HG02840 (cell line): ENCODE data around the gene VASP.

Source experiments
- ATAC-seq: cut with Tn5 transposase; IDR thresholded peaks from one replicate; pipeline ENCODE4 v1.9.1; 2021; ENCODE audit warnings: mild to moderate bottlenecking, moderate library complexity, moderate number of reproducible peaks; ENCODE audit not compliant: unreplicated experiment, low FRiP score

Gene VASP

DNA sequence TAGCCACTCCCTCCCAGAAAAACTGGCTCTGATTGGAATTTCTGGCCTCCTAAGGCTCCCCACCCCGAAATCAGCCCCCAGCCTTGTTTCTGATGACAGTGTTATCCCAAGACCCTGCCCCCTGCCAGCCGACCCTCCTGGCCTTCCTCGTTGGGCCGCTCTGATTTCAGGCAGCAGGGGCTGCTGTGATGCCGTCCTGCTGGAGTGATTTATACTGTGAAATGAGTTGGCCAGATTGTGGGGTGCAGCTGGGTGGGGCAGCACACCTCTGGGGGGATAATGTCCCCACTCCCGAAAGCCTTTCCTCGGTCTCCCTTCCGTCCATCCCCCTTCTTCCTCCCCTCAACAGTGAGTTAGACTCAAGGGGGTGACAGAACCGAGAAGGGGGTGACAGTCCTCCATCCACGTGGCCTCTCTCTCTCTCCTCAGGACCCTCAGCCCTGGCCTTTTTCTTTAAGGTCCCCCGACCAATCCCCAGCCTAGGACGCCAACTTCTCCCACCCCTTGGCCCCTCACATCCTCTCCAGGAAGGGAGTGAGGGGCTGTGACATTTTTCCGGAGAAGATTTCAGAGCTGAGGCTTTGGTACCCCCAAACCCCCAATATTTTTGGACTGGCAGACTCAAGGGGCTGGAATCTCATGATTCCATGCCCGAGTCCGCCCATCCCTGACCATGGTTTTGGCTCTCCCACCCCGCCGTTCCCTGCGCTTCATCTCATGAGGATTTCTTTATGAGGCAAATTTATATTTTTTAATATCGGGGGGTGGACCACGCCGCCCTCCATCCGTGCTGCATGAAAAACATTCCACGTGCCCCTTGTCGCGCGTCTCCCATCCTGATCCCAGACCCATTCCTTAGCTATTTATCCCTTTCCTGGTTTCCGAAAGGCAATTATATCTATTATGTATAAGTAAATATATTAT is 33.3 kb upstream of the VASP start:
- ATAC-seq: no peak

DNA sequence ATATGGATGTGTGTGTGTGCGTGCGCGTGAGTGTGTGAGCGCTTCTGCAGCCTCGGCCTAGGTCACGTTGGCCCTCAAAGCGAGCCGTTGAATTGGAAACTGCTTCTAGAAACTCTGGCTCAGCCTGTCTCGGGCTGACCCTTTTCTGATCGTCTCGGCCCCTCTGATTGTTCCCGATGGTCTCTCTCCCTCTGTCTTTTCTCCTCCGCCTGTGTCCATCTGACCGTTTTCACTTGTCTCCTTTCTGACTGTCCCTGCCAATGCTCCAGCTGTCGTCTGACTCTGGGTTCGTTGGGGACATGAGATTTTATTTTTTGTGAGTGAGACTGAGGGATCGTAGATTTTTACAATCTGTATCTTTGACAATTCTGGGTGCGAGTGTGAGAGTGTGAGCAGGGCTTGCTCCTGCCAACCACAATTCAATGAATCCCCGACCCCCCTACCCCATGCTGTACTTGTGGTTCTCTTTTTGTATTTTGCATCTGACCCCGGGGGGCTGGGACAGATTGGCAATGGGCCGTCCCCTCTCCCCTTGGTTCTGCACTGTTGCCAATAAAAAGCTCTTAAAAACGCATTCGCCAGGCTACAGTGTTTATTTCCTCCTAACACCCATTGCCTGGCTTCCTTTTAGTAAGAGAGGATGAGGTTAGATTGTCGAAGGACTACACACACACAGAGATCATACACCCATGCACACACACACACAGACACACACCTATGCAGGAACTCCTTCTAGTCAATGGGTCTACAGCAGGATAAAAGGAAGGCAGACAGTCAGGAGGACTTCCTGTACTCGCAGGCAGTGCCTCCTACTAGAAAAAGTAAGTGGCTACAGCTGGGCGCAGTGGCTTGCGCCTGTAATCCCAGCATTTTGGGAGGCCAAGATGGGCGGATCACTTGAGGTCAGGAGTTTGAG is 32.4 kb upstream of the VASP start:
- ATAC-seq: no peak

DNA sequence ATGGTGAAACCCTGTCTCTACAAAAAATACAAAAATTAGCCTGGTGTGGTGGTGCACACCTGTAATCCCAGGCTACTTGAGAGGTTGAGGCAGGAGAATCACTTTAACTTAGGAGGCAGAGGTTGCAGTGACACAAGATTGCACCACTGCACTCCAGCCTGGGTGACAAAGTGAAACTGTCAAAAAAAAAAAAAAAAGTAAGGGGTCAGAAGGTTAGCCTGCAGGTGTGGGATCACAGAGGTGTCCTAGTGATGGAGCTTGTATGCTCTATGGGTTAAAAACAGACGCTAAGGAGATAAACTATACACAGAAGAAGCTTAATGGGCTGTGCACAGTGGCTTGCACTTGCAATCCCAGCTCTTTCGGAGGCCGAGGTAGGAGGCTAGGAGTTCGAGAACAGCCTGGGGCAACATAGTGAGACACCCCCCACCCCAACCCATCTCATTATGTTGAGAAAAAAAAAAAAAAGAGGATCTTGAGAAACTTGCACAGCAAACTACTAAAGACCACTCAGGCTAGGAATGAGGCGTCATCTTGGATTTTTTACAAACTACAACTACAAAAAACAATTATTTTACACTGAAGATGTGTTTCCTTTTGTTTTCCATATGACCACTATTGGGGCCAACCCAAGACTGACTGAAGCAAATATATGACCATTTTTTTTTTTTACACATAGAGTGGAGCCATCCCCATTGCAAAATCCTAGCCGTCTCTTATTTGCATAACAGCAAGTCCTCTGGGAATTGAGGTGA is 31.6 kb upstream of the VASP start:
- no peak for ATAC-seq

DNA sequence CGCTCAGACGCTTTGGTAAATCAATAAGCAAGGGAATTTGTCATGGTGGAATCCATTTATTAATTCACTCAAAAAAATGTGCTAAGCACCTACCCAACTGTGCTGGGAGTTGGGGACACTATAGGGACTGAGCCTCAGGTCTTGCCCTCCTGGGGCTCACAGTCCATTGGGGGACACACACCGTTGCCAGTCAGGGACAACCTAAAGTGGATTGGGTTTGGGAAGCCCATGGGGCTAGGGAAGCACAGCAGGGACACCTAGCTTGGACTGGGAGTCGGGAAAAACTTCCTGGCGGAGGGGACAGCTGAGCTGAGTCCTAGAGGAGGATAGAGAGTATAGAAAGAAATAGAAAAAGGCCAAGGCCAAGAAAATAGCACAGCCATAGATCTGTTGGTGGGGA is 31.0 kb upstream of the VASP start:
- no peak for ATAC-seq

DNA sequence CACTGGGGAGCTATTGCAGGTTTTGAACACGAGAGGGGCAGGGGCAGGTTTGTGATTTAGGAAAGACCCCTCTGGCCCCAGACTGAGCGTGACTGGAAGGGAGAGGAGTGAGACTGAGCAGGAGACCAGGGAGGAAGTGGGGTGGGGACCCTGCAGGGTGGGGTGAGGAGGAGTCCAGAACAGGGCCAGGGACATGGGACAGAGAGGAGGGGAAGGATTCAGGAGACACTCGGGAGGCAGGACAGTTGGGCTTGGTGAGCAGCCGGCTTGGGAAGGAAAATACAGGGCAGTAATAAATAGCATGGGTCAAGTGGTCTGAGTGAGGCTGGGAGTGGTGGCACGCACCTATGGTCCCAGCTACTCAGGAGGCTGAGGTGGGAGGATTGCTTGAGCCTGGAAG is 30.1 kb upstream of the VASP start:
- no peak for ATAC-seq

DNA sequence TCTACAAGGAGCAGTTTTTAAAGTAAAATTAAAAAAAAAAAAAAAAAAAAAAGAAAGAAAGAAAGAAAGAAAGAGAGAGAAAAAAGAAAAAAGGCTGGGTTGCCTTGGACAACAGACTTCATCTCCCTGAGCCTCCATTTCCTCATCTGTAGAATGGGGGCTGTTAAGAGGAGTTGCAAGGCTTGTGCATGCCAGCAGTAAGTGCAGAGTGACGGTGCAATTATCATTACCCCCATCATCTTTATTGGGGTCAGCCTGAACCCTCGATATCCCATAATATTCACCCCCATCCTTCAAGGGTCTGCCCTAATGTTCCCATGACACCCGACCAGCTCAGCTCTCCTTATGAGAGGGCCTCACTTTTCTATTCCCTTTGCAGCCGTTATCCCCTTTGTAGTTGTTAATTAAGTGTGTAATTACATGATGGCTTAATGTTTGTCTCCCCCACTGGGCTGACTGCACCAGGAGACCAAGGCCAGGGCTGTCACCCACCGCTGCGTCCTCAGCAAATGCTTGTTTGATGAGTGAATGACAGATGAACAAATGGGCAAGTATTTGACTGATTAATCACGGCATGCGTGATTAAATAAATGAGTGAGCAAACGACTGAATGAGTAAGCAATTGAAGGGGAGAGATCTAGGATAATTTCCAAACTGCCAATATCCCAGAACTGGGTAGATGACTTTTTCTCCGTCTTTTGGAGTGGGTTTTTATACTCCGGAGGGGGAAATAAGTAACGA is 29.4 kb upstream of the VASP start:
- ATAC-seq: no peak

DNA sequence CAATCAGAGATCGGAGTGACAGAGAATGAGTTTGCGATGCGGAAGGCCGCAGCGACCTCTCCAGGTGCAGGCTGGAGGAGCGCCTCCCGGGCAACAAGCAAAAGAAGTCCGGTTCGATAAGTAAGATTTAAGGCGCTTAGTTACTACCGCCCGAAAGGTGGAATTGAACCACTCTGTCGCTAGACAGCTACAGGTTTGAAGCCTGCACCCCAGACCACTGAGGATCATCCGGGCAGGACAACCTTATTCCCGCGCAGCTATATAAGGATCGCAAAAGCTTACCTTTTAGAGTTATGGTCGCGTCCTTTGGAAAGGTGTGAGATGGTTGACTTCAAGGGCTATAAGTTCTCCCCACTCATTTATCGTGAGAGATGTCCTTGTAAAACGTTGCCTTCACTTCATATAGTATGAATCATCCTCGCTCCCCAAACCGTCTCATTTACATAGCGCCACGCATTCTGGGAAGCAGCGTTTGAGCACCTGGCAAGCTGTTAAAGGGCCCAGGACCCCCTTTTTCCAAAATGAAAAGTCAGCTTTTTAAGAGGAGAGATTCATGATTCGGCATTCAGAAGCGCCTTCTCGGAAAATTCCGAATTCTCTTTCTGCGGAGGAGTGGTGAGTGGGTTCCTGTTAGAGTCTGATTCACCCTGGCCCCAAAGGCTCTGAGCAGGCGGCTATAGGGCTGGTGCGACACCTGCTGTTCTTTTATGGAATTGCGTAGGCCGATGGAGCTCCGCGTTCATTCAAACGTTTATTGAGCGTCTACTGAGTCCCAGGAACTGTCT is 28.6 kb upstream of the VASP start:
- ATAC-seq: peak; percentile 69

DNA sequence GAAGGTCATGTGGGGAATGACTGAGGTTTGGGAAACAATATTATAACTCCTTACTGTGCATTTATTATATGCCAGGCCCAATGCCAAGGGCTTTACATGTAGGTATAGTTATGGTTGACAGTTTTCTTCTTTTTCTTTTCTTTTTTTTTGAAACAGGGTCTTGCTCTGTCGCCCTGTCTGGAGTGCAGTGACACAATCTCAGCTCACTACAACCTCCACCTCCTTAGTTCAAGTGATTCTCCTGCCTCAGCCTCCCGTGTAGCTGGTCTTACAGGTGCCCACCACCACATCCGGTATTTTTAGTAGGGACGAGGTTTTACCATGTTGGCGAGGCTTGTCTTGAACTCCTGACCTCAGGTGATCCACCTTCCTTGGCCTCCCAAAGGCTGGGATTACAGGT is 24.2 kb upstream of the VASP start:
- no peak for ATAC-seq

DNA sequence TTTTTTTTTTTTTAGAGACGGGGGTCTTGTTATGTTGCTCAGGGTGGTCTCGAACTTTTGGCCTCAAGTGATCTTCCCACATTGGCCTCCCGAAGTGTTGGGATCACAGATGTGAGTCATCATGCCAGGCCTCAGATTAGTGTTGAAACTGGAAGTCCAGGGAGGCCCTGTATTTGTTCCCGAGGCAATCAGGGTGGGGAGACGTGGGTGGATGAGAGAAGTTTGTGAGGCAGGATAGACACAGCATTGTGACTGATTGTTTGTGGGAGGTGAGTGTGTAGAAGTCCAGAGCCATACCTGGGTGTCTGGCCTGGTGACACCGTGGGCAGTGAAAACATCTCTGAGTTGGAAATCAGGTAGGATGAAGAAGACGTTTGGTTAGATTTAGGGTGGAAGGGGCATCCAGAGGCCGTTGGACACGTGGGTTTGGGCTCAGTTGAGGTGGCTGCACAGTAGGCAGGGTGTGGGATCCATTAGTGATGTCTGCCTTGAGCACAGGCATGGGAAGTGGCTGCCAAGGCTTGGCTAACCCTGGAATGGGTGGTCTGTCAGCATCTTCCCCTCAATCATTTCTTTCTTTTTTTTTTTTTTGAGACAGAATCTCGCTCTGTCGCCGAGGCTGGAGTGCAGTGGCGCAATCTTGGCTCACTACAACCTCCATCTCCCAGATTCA is 22.9 kb upstream of the VASP start:
- ATAC-seq: no peak

DNA sequence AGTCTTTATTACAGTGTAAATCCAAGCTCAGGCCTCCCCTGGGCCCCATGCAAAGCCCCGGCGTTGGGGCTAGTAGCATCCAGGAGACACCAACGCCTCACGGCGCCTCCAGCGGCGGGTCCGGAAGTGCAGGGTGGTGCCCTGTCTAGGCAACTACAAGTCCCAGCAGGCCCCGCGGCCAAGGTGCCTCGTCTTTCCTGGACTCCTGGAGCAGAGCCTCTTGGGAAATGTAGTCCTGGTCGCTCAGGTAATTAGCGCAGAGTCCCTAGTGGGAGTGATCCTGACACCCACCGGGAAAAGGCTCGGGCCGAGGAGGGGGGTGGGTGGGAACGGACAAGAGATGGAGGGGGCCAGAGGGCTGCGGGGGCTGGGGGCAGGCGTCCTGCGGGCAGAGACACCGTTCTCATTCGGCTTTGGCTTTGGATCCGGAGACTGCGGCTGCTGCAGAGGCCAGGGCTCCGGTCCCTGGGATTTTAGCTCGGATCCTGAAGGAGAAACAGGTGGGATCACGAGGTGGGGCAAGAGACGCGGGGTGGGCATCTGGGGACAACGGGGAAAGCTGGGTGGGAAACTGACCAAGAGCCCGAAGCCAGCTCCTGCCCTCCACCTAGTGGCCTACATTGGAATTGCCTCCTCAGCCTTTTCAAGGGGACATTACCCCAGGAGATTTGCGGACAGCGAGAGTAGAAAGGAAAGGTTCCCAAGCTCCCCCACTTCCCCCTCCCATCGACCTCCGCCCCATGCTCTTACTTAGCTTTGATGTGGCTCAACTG is 21.8 kb upstream of the VASP start:
- ATAC-seq: peak; percentile 84

DNA sequence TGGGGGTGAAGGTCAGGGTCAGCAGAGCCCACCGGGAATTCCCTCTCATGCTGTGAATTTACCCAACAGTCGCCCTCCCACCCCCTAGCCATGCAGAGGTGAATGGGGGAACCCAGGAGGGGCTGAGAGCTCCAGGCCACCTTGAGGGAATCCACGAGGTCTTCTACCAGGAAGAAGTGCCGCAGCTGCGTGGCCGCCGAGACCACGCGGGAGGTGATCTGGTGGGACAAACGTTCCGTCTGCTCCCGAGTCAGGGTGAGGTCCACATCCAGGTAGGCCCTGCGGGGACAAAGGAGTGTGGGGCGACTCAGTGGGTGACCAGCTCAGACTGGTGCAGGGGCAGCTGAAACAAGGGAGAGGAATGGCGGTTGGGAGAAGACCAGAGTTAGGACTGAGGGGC is 18.6 kb upstream of the VASP start:
- no peak for ATAC-seq

DNA sequence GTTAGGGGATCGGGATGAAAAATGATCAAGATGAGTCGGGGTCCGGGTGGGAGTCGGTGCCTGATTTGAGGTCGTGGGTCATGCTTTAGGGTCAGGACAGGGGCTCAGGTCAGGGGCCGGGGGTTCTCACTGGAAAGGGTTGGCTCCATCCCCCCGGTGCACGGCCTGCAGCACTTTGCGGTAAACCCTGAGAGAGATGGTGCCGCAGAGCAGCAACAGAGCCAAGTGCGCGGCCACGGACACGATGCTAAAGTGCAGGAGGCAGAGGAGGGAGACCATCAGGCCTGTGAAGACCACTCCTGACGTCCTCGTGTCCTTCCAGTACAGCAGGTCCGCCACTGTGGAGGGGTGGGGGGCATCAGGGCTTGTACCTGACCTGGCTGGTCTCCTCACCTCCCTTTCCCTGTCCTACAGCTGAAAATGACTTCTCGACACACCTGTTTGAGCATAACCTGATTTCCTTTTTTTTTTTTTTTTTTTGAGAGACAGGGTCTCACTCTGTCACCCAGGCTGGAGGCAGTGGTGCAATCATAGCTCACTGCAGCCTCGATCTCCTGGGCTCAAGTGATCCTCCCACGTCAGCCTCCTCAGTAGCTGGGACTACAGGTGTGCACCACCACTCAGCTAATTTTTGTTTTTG is 17.9 kb upstream of the VASP start:
- no peak for ATAC-seq

DNA sequence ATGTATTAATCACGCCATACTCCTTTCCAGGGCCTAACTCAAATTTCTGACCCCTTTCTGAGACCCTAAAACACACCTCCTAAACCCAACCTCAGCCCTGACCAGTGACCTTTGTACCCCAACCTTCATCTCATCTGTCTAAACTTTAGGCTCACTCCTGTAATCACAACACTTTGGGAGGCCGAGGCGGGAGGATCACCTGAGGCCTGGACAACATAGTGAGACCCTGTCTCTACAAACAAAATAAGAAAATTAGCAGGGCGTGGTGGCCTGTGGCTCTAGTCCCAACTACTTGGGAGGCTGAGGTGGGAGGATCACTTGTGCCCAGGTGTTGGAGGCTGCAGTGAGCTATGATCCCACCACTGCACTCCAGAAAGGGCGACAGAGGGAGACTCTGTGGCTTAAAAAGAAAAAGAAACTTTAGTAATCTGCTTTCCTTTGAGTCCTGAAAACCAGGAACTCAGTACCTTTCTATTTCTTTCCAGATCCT is 15.1 kb upstream of the VASP start:
- no peak for ATAC-seq

DNA sequence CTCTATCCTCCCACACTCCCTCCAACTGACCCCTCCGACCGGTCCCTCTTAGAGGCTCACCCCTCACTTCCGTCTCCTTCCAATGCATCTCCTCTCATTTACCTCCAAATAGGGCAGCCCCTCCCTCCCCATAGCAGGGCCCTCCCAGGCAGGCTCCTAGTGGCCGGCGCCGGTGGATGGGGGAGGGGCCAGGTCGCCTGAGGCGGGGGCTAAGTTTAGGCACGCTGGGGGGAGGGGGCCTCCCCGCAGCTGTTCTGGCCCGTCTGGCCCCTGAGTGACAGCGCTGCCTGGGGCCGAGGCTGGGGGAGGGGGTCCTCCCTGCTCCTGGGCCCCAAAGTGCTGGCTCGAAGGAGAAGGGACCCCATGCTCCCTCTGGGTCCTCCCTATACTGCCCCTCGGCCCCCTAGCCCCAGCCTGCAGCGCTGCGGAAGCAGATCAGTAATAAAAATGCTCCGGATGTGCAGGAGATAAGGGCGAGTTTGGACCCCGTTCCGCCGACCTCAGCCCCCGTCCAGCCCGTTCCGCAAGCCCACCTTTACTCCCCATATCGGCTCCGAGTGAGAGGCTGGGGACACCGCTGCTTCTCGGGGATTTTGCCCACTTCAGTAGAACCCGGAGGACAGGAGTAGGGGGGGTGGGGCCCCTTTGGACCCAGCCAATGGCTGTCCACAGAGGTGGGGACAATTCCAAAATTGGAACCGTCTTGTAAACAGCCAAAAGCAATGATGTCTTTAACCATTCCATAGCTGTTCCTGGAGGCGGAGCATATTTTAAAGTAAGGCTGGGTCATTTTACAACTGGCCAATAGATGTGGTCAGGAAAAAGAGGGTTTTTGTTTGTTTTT is 14.4 kb upstream of the VASP start:
- ATAC-seq: no peak

DNA sequence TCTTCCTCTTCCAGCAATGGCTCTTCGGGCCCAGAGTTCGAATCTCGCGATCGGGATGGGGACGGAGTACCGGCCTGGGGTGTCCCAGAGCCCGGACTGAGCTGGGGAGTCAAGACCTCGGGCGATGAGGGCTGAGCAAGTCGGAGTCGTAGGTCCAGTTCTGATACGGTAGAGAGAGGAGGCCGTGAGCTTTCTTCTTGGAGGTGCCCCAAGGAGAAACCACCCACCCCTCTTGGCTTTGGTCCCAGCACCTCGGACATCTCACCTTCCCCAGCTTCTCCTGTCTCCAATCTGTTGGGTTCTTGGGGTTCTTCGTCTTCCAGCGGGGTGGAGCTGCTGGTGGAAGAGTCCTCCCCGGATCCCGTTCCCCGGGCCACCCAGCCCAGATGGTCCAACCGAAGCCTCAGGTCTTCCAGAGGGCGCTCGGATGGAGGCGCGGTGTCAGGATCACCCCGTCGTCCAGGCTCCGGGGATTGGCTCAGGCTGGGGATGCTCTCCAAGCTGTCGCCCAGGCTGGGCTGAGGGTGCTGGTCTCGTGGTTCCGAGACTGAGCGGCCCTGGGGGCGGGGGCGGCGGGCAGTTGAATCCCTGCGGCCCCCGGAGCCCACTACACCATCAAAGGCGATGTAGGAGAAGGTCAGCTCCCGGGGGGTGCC is 12.9 kb upstream of the VASP start:
- ATAC-seq: no peak

DNA sequence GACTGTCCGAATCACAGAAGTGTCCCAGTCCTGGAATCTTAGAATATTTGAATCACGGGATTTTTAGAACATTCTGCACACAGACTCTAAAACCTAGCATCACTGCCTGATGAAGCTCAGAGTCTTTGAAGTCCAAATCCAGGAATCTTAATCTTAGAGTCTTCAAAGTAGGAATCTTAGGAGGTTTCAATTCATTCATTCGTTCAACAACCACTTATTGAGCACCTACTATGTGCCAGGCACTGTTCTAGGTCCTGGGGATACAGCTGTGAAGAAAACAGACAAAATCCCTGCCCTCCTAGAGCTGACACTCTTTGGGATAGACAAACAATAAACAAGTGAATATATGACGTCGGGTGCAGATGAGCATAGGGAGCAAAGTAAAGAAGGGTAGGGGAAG is 12.1 kb upstream of the VASP start:
- ATAC-seq: no peak
